PC-3 (cell line): ENCODE data around the gene UBXN11. TPM values are rescaled to one million over a fixed set of nuclear protein-coding genes. Genes with fewer than 3 reads are reported as not detected.

Experiments used
- ATAC-seq: fragments of 200-7000 bp; cut with Tn5 transposase; 2 replicates; pipeline ENCODE4 v1.9.1; 2020; ENCODE audit warnings: mild to moderate bottlenecking, moderate library complexity
- BruUV-seq: library from RNA; stranded (reverse); fragments of 400-500 nt; replicated peaks from 2 replicates; lab custom pipeline; 2021; lab: Mats Ljungman, UMichigan
- CTCF ChIA-PET: fragments of 300-600 bp; sonication (Branson Sonifier 250); formaldehyde crosslinking; loops from one replicate; lab custom pipeline; 2022; ENCODE audit warnings: antibody characterized with exemption; lab: Charles Lee
- POLR2A ChIA-PET: fragments of 300-600 bp; sonication (Branson Sonifier 250); formaldehyde crosslinking; loops from one replicate; lab custom pipeline; 2022; ENCODE audit warnings: antibody characterized with exemption; ENCODE audit not compliant: unreplicated experiment; lab: Charles Lee
- DNase-seq: peaks from one replicate; pipeline ENCODE4 v3.0.0-alpha.2; 2015
- H2AFZ ChIP-seq: fragments of 300-600 bp; sonication (generic); 2 replicates; pipeline ENCODE4 v1.6.0; 2016; ENCODE audit warnings: antibody characterized with exemption, low read length
- H3F3A ChIP-seq: fragments of 300-600 bp; sonication (generic); one replicate; pipeline ENCODE4 v1.6.0; 2017; ENCODE audit warnings: antibody characterized with exemption, low read length, control low read depth, mild to moderate bottlenecking; ENCODE audit not compliant: unreplicated experiment
- H3K27ac ChIP-seq: fragments of 300-600 bp; sonication (generic); 2 replicates; pipeline ENCODE4 v1.5.1; 2016; ENCODE audit warnings: mild to moderate bottlenecking, low read length
- H3K27me3 ChIP-seq: fragments of 300-600 bp; sonication (generic); 2 replicates; pipeline ENCODE4 v1.6.1; 2016; ENCODE audit warnings: low read length, mixed read lengths
- H3K36me3 ChIP-seq: fragments of 300-600 bp; sonication (generic); 2 replicates; pipeline ENCODE4 v1.6.1; 2016; ENCODE audit warnings: low read depth, mixed run types, low read length, mixed read lengths
- H3K4me1 ChIP-seq: fragments of 300-600 bp; sonication (generic); 2 replicates; pipeline ENCODE4 v1.5.1; 2016; ENCODE audit warnings: low read length; ENCODE audit not compliant: insufficient read depth
- H3K4me2 ChIP-seq: fragments of 300-600 bp; sonication (generic); 2 replicates; pipeline ENCODE4 v1.6.0; 2016; ENCODE audit warnings: low read length
- H3K4me3 ChIP-seq: fragments of 300-600 bp; sonication (generic); 2 replicates; pipeline ENCODE4 v1.5.1; 2016; ENCODE audit warnings: mild to moderate bottlenecking, low read length, mixed read lengths
- H3K79me2 ChIP-seq: fragments of 300-600 bp; sonication (generic); 2 replicates; pipeline ENCODE4 v1.6.1; 2017; ENCODE audit warnings: low read length, mixed read lengths
- H3K9ac ChIP-seq: fragments of 300-600 bp; sonication (generic); 2 replicates; pipeline ENCODE4 v1.6.0; 2016; ENCODE audit warnings: mild to moderate bottlenecking, low read length
- H3K9me2 ChIP-seq: fragments of 300-600 bp; sonication (generic); replicated peaks from 2 replicates; pipeline ENCODE4 v1.6.1; 2016; ENCODE audit warnings: mixed run types, low read length, mixed read lengths
- H3K9me3 ChIP-seq: fragments of 300-600 bp; sonication (generic); 2 replicates; pipeline ENCODE4 v1.6.1; 2016; ENCODE audit warnings: low read length, mixed read lengths
- H4K20me1 ChIP-seq: fragments of 300-600 bp; sonication (generic); 2 replicates; pipeline ENCODE4 v1.6.1; 2016; ENCODE audit warnings: low read length, mixed read lengths
- EZH2 ChIP-seq: fragments of 300-600 bp; sonication (generic); IDR thresholded peaks from one replicate; pipeline ENCODE4 v1.6.1; 2017; ENCODE audit warnings: antibody characterized with exemption, mild to moderate bottlenecking, low read length; ENCODE audit not compliant: unreplicated experiment
- EZH2phosphoT487 ChIP-seq: fragments of 300-600 bp; sonication (generic); IDR thresholded peaks from 2 replicates; pipeline ENCODE4 v1.6.1; 2018; ENCODE audit warnings: mild to moderate bottlenecking, antibody characterized with exemption, low read length, borderline replicate concordance
- intact Hi-C: fragments of 100-400 bp; cut with micrococcal nuclease; formaldehyde crosslinking; loops from 2 replicates; pipeline ENCODE4 v1.9.0; 2023
- total RNA-seq: library from RNA; depleted of rRNA; stranded (reverse); fragments of >200 nt; gene quantifications from 2 replicates; pipeline ENCODE4 v1.2.3, GENCODE V29; 2014
- TF ChIP-seq, protein P1 (sequence below): fragments of 300-600 bp; sonication (generic); conservative IDR thresholded peaks from 2 replicates; pipeline ENCODE4 v1.5.1; 2017; ENCODE audit warnings: antibody characterized with exemption, low read depth, mild to moderate bottlenecking, low read length

Gene UBXN11
- total RNA-seq, 1 experiment from 2014 or later: 19.4 TPM

DNA sequence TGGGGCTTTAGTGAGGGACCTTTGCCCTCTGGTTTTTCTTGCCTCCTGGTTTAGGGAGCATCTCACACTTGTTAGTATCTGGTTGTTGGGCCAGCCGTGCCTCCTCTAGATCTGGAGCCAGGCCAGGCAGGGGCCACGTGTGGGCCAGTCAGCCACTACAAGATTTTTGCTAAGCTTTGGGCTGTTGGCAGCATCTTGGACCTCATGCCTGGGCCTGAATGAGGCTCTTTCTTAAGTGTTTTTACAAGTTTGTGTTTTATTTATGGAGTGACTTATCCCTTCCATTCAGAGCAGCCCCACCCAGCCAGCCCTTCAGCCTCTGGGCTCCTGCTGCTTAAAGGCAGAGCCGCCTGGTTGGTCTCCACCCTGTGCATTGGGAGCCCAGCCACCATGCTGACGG, 28.1 kb downstream of the UBXN11 start:
- Histone ChIP-seq H3K79me2 (peaks cover 34% of the 10 kb centered on the region), H3F3A (peaks cover 38% of the 10 kb centered on the region), H3K36me3 (peaks cover 33% of the 10 kb centered on the region), H3K4me2 (peak overlapping the region; percentile 94), H3K27ac (peak overlapping the region; percentile 99), H4K20me1 (peaks cover 9% of the 10 kb centered on the region; the same call in 1 of the 2 replicates), H2AFZ (no peak overlapping the region), H3K4me1 (peaks cover 82% of the 10 kb centered on the region), H3K9me3 (no peaks in the 10 kb centered on the region), H3K9me2 (no peaks in the 10 kb centered on the region), H3K4me3 (0 out of 2 replicates have a peak overlapping the region, but pooled peaks have one; percentile 35), H3K9ac (peak overlapping the region; percentile 87), H3K27me3 (no peaks in the 10 kb centered on the region)
- no TSS peak for BruUV-seq
- CTCF ChIA-PET: interaction anchor here (0.5 to 1.2 kb wide), 2 partner anchors 43 to 44 kb away, joined by 3 read pairs; partner anchors contain the start of gene CEP85
- intact Hi-C loops: loop anchor here (1.0 to 2.0 kb wide), 2 partner anchors 28 to 113 kb away; partner anchors contain the start of gene UBXN11
- TF ChIP-seq EZH2 (no peak), EZH2phosphoT487 (no peak; the same call in 1 of the 2 replicates)
- TF ChIP-seq, protein P1, sequence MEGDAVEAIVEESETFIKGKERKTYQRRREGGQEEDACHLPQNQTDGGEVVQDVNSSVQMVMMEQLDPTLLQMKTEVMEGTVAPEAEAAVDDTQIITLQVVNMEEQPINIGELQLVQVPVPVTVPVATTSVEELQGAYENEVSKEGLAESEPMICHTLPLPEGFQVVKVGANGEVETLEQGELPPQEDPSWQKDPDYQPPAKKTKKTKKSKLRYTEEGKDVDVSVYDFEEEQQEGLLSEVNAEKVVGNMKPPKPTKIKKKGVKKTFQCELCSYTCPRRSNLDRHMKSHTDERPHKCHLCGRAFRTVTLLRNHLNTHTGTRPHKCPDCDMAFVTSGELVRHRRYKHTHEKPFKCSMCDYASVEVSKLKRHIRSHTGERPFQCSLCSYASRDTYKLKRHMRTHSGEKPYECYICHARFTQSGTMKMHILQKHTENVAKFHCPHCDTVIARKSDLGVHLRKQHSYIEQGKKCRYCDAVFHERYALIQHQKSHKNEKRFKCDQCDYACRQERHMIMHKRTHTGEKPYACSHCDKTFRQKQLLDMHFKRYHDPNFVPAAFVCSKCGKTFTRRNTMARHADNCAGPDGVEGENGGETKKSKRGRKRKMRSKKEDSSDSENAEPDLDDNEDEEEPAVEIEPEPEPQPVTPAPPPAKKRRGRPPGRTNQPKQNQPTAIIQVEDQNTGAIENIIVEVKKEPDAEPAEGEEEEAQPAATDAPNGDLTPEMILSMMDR: no peak
- DNase-seq: peak; percentile 92
- POLR2A ChIA-PET: no interaction called here
- ATAC-seq: peak; percentile 43

DNA sequence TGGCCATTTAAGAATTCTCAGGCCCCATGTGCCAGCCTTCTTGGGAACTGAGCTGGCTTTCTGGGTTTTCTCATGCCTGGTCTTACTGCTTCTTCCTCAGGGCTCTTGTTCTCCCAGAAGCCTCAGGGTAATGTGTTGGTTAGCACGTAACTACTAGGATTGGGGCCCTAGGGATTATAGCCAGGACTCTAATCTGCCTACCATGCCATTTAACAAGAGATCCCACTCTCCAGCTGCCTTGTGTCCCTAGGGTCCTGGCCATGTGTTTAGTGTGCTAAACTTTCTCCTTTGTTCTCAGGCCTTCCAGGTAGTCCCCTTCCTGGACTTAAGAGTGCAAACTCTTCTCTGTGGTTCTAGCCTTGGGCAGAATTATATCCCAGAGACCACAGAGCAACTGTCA, 28.7 kb downstream of the UBXN11 start:
- ChIA-PET POLR2A (no interaction called here), CTCF (interaction anchor here (1.2 kb wide), 1 partner anchor 44 kb away, joined by 3 read pairs; the partner anchor contains the start of gene CEP85)
- Histone ChIP-seq H3K9ac (peak overlapping the region; percentile 75), H3K4me3 (no peak overlapping the region), H3K4me2 (peak overlapping the region; percentile 73), H3K36me3 (peaks cover 38% of the 10 kb centered on the region), H3K79me2 (peaks cover 34% of the 10 kb centered on the region), H2AFZ (no peak overlapping the region), H3F3A (peaks cover 38% of the 10 kb centered on the region), H4K20me1 (peaks cover 9% of the 10 kb centered on the region; the same call in 1 of the 2 replicates), H3K4me1 (peaks cover 78% of the 10 kb centered on the region), H3K27ac (peak overlapping the region; percentile 99), H3K27me3 (no peaks in the 10 kb centered on the region), H3K9me3 (no peaks in the 10 kb centered on the region), H3K9me2 (no peaks in the 10 kb centered on the region)
- DNase-seq: peak; percentile 11
- no TSS peak for BruUV-seq
- intact Hi-C loops: loop anchor here (1.0 to 2.0 kb wide), 3 partner anchors 29 to 114 kb away; partner anchors contain the start of genes C1orf232, UBXN11 and ZNF593
- ATAC-seq: no peak
- TF ChIP-seq EZH2: no peak
- TF ChIP-seq, protein P1: no peak
- no peak for TF ChIP-seq EZH2phosphoT487

DNA sequence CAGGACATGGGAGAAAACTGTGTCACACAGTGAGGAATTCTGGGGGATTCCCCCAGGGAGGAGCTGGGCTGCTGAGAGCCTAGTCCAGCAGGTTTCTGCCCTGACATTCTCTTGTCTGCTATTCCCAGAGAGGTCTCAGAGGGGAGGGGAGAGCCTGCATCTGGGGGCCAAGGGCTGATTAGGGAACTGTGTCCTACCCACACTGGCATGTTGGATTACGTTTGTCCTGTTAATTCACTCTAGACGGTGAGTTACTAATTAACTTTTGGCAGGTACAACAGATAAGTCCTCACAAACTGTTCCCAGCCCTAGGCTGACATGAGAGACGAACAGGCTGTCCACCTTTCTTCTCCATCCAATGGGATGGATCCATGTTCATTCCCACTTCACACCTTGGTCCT, 29.2 kb downstream of the UBXN11 start:
- peaks cover 75% of the 10 kb centered on the region for H3K4me1 ChIP-seq
- DNase-seq (peak; percentile 13), ATAC-seq (no peak)
- no peaks in the 10 kb centered on the region for H3K27me3 ChIP-seq
- peaks cover 38% of the 10 kb centered on the region for H3F3A ChIP-seq
- intact Hi-C loops: loop anchor here (2.0 kb wide), 1 partner anchor 108 kb away; the partner anchor contains the start of genes C1orf232 and ZNF593
- H3K79me2 ChIP-seq: peaks cover 30% of the 10 kb centered on the region
- no peak overlapping the region for H2AFZ ChIP-seq
- no peaks in the 10 kb centered on the region for H3K9me3 ChIP-seq
- H4K20me1 ChIP-seq: peaks cover 9% of the 10 kb centered on the region; the same call in 1 of the 2 replicates
- TF ChIP-seq, protein P1: no peak
- no peak for TF ChIP-seq EZH2
- no peak for TF ChIP-seq EZH2phosphoT487
- POLR2A ChIA-PET: no interaction called here
- H3K9me2 ChIP-seq: no peaks in the 10 kb centered on the region
- H3K36me3 ChIP-seq: peaks cover 39% of the 10 kb centered on the region
- H3K9ac ChIP-seq: peak overlapping the region; percentile 75
- CTCF ChIA-PET: no interaction called here
- H3K4me2 ChIP-seq: peak overlapping the region; percentile 73
- H3K27ac ChIP-seq: peak overlapping the region; percentile 99
- H3K4me3 ChIP-seq: no peak overlapping the region
- no TSS peak for BruUV-seq
